Measurements from ENCODE around the gene SLC27A1. TPM values are rescaled to one million over a fixed set of nuclear protein-coding genes. Genes with fewer than 3 reads are reported as not detected.

SLC27A1 gene
- total RNA-seq, 1 donor from 2014 or later = 9.5 TPM

DNA sequence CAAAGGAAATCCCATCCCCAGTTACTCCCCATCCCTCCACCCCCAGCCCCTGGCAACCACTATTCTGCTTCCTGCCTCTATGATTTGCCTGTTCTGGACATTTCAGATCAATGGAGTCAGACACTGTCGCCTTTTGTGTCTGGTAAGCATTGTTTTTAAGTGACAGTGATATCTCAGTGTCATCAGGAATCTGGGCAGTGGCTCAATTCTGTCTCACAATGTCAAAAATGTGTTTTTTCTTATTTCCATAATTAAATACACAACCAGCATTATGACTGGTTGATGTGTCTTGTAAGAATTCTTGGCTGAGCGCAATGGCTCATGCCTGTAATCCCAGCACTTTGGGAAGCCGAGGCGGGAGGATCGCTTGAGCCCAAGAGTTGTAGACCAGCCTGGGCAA, 21.0 kb downstream of the SLC27A1 start:
- Histone ChIP-seq H3K9me3 (ENCODE audit: insufficient read depth, low read depth, low read length) (no peaks in the 10 kb centered on the region), H2AFZ (ENCODE audit: low read depth, low read length) (no peak overlapping the region), H4K20me1 (ENCODE audit: insufficient read depth, low read length) (peaks cover 7% of the 10 kb centered on the region), H3K27me3 (ENCODE audit: insufficient read depth, low read length) (no peaks in the 10 kb centered on the region), H3K79me2 (ENCODE audit: insufficient read depth, low read length) (peaks cover 2% of the 10 kb centered on the region), H3K4me1 (ENCODE audit: insufficient read depth, low read length) (no peaks in the 10 kb centered on the region), H3K27ac (ENCODE audit: low read depth, low read length) (no peak overlapping the region), H3K4me2 (ENCODE audit: low read length) (no peak overlapping the region), H3K9ac (ENCODE audit: low read length) (no peak overlapping the region), H3K4me3 (ENCODE audit: insufficient read depth, low read depth, low read length) (no peak overlapping the region), H3K36me3 (ENCODE audit: insufficient read depth, low read length) (no peaks in the 10 kb centered on the region)
- no peak for TF ChIP-seq EZH2 (IDR thresholded peaks at IDR 0.05; ENCODE audit: insufficient read depth, low read length)
- TF ChIP-seq, protein P1, sequence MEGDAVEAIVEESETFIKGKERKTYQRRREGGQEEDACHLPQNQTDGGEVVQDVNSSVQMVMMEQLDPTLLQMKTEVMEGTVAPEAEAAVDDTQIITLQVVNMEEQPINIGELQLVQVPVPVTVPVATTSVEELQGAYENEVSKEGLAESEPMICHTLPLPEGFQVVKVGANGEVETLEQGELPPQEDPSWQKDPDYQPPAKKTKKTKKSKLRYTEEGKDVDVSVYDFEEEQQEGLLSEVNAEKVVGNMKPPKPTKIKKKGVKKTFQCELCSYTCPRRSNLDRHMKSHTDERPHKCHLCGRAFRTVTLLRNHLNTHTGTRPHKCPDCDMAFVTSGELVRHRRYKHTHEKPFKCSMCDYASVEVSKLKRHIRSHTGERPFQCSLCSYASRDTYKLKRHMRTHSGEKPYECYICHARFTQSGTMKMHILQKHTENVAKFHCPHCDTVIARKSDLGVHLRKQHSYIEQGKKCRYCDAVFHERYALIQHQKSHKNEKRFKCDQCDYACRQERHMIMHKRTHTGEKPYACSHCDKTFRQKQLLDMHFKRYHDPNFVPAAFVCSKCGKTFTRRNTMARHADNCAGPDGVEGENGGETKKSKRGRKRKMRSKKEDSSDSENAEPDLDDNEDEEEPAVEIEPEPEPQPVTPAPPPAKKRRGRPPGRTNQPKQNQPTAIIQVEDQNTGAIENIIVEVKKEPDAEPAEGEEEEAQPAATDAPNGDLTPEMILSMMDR (IDR thresholded peaks at IDR 0.05; ENCODE audit: insufficient read depth, low read depth, low read length) = no peak
- no peak overlapping the region for H3K27ac Mint-ChIP-seq (ENCODE audit: unreplicated experiment)
- H3K4me3 Mint-ChIP-seq (ENCODE audit: unreplicated experiment) = no peak overlapping the region
- H3K4me1 Mint-ChIP-seq (ENCODE audit: low read depth, unreplicated experiment) = no peaks in the 10 kb centered on the region
- H3K27me3 Mint-ChIP-seq (ENCODE audit: low read depth, unreplicated experiment) = peaks cover 2% of the 10 kb centered on the region
- FAIRE-seq = no peak
- DNase-seq (ENCODE audit: low read depth) = no peak
- H3K9me3 Mint-ChIP-seq (ENCODE audit: unreplicated experiment) = no peaks in the 10 kb centered on the region
- H3K36me3 Mint-ChIP-seq (ENCODE audit: low read depth, unreplicated experiment) = peaks cover 5% of the 10 kb centered on the region

DNA sequence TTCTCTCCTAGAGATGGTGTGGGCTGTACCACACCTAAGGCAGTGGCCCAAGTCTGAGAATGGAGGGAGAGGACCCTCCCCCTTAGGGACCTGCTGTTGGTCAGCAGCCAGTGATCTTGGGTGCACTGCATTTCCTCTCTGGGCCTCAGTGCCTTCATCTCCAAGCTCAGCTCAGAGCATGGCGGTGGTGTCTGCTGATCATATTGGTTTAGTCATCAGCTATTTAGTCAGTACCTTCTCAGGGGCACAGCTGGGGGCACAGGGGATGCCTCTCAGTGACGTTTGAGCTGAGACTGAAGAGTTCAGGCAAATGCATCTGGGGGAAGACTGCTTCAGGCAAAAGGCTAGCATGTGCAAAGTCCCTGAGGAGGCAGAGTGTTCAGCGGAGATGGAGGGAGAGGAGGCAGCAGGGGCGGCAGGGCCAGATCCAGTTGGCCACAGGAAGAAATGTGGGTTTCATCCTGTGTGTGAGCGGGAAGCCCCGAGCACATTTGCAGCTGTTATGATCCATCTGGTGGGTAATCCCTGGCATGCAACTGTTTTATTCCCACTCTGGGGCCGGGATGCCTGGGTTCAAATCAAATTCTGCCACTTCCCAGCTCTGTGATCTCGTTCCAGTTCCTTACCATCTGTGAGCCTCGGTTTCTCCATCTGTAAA, 25.4 kb downstream of the SLC27A1 start:
- Histone ChIP-seq H3K9ac (ENCODE audit: low read length) (no peak overlapping the region), H3K4me1 (ENCODE audit: insufficient read depth, low read length) (peaks cover 6% of the 10 kb centered on the region), H3K79me2 (ENCODE audit: insufficient read depth, low read length) (no peaks in the 10 kb centered on the region), H3K27ac (ENCODE audit: low read depth, low read length) (no peak overlapping the region), H3K4me2 (ENCODE audit: low read length) (no peak overlapping the region), H3K9me3 (ENCODE audit: insufficient read depth, low read depth, low read length) (no peaks in the 10 kb centered on the region), H3K36me3 (ENCODE audit: insufficient read depth, low read length) (no peaks in the 10 kb centered on the region), H2AFZ (ENCODE audit: low read depth, low read length) (no peak overlapping the region), H4K20me1 (ENCODE audit: insufficient read depth, low read length) (peaks cover 26% of the 10 kb centered on the region), H3K4me3 (ENCODE audit: insufficient read depth, low read depth, low read length) (no peak overlapping the region), H3K27me3 (ENCODE audit: insufficient read depth, low read length) (no peaks in the 10 kb centered on the region)
- no peak for DNase-seq (ENCODE audit: low read depth)
- Mint-ChIP-seq H3K27me3 (ENCODE audit: low read depth, unreplicated experiment) (peaks cover 2% of the 10 kb centered on the region), H3K9me3 (ENCODE audit: unreplicated experiment) (no peaks in the 10 kb centered on the region), H3K36me3 (ENCODE audit: low read depth, unreplicated experiment) (peaks cover 10% of the 10 kb centered on the region), H3K4me3 (ENCODE audit: unreplicated experiment) (no peak overlapping the region), H3K4me1 (ENCODE audit: low read depth, unreplicated experiment) (peaks cover 17% of the 10 kb centered on the region), H3K27ac (ENCODE audit: unreplicated experiment) (peak overlapping the region; percentile 24)
- TF ChIP-seq EZH2 (IDR thresholded peaks at IDR 0.05; ENCODE audit: insufficient read depth, low read length) = no peak
- TF ChIP-seq, protein P1 (IDR thresholded peaks at IDR 0.05; ENCODE audit: insufficient read depth, low read depth, low read length) = no peak
- FAIRE-seq = no peak

DNA sequence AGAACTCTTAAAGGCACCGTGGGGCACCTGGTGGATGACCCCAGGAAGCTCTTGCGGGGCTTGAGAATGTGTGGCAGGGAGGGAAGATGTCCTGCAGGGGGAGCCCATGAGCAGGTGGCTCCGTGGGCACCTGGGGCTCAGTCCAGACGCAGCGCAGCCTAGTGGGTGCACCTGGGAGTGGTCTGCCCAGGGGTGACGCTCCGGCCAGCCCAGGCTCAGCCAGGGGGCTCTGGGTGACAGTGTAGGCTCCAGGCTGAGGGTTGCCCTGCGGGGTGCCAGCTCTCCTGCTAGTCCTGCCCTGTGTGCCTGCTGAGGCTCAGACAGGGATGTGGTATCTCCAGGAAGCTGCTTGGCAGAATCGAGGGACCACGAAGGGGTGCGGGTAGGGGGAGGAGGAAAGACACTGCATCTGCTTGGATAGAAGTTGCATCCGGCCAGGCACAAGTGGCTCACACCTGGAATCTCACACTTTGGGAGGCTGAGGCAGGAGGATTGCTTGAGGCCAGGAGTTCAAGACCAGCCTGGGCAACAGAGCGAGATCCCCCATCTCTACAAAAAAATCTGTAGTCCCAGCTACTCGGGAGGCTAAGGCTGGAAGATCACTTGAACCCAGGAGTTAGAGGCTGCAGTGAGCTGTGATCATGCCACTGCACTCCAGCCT, 26.1 kb downstream of the SLC27A1 start:
- peaks cover 26% of the 10 kb centered on the region for H4K20me1 ChIP-seq (ENCODE audit: insufficient read depth, low read length)
- TF ChIP-seq, protein P1 (IDR thresholded peaks at IDR 0.05; ENCODE audit: insufficient read depth, low read depth, low read length) = peak; percentile 58
- TF ChIP-seq EZH2 (IDR thresholded peaks at IDR 0.05; ENCODE audit: insufficient read depth, low read length) = no peak
- H3K27me3 ChIP-seq (ENCODE audit: insufficient read depth, low read length) = no peaks in the 10 kb centered on the region
- H3K27ac Mint-ChIP-seq (ENCODE audit: unreplicated experiment) = no peak overlapping the region
- no peaks in the 10 kb centered on the region for H3K36me3 ChIP-seq (ENCODE audit: insufficient read depth, low read length)
- no peak overlapping the region for H3K4me2 ChIP-seq (ENCODE audit: low read length)
- H3K9ac ChIP-seq (ENCODE audit: low read length) = no peak overlapping the region
- H3K27ac ChIP-seq (ENCODE audit: low read depth, low read length) = no peak overlapping the region
- H2AFZ ChIP-seq (ENCODE audit: low read depth, low read length) = no peak overlapping the region
- DNase-seq (ENCODE audit: low read depth) (no peak), FAIRE-seq (no peak)
- peaks cover 17% of the 10 kb centered on the region for H3K4me1 Mint-ChIP-seq (ENCODE audit: low read depth, unreplicated experiment)
- H3K79me2 ChIP-seq (ENCODE audit: insufficient read depth, low read length) = no peaks in the 10 kb centered on the region
- H3K9me3 ChIP-seq (ENCODE audit: insufficient read depth, low read depth, low read length) = no peaks in the 10 kb centered on the region
- no peaks in the 10 kb centered on the region for H3K9me3 Mint-ChIP-seq (ENCODE audit: unreplicated experiment)
- H3K4me3 ChIP-seq (ENCODE audit: insufficient read depth, low read depth, low read length) = no peak overlapping the region
- no peak overlapping the region for H3K4me3 Mint-ChIP-seq (ENCODE audit: unreplicated experiment)
- peaks cover 6% of the 10 kb centered on the region for H3K4me1 ChIP-seq (ENCODE audit: insufficient read depth, low read length)
- H3K27me3 Mint-ChIP-seq (ENCODE audit: low read depth, unreplicated experiment) = peaks cover 2% of the 10 kb centered on the region
- peaks cover 14% of the 10 kb centered on the region for H3K36me3 Mint-ChIP-seq (ENCODE audit: low read depth, unreplicated experiment)
